WTC11 (cell line): ENCODE data around the gene WSCD1. TPM values are rescaled to one million over a fixed set of nuclear protein-coding genes. Genes with fewer than 3 reads are reported as not detected.

Experiments
- ATAC-seq: fragments of 200-7000 bp; cut with Tn5 transposase; 2 replicates; pipeline ENCODE4 v1.10.0; 2021; ENCODE audit warnings: mild to moderate bottlenecking, moderate library complexity
- CTCF ChIA-PET: fragments of 300-600 bp; sonication (Branson Sonifier 250); formaldehyde crosslinking; loops from one replicate; lab custom pipeline; 2021; ENCODE audit warnings: antibody characterized with exemption; lab: Charles Lee
- POLR2A ChIA-PET: fragments of 350-600 bp; sonication (Branson Sonifier 250); formaldehyde crosslinking; loops from one replicate; lab custom pipeline; 2021; ENCODE audit warnings: antibody characterized with exemption; lab: Charles Lee
- DNase-seq: peaks from one replicate; pipeline ENCODE4 v3.0.0; 2021; ENCODE audit warnings: low spot score
- H3K27ac Mint-ChIP-seq: 2 replicates; pipeline ENCODE4 v1.8.0; 2021; ENCODE audit warnings: mixed read lengths
- H3K27me3 Mint-ChIP-seq: 2 replicates; pipeline ENCODE4 v1.8.0; 2021; ENCODE audit warnings: low read depth, mild to moderate bottlenecking, moderate library complexity, mixed read lengths
- H3K36me3 Mint-ChIP-seq: 2 replicates; pipeline ENCODE4 v1.8.0; 2021; ENCODE audit warnings: mixed read lengths
- H3K4me1 Mint-ChIP-seq: 2 replicates; pipeline ENCODE4 v1.8.0; 2022; ENCODE audit warnings: mixed read lengths
- H3K4me3 Mint-ChIP-seq: 2 replicates; pipeline ENCODE4 v1.8.0; 2021; ENCODE audit warnings: mild to moderate bottlenecking, moderate library complexity, mixed read lengths
- H3K9me3 Mint-ChIP-seq: 2 replicates; pipeline ENCODE4 v1.8.0; 2021; ENCODE audit warnings: mixed read lengths
- ATF2 ChIP-seq: sonication (generic); formaldehyde crosslinking; IDR thresholded peaks from 2 replicates; pipeline ENCODE4 v1.8.1; 2022; ENCODE audit warnings: low read depth, missing genetic modification reagents, borderline replicate concordance
- CREB1 ChIP-seq: sonication (generic); formaldehyde crosslinking; IDR thresholded peaks from 2 replicates; pipeline ENCODE4 v1.8.0; 2023; ENCODE audit warnings: mild to moderate bottlenecking, missing genetic modification reagents
- CTCF ChIP-seq: fragments of 200-600 bp; IDR thresholded peaks from 2 replicates; pipeline ENCODE4 v1.8.0; 2022; ENCODE audit warnings: antibody characterized with exemption
- IRF1 ChIP-seq: sonication (generic); formaldehyde crosslinking; IDR thresholded peaks from 2 replicates; pipeline ENCODE4 v1.8.0; 2023; ENCODE audit warnings: missing genetic modification reagents
- JAZF1 ChIP-seq: fragments of 250-450 bp; sonication (Bioruptor Pico); IDR thresholded peaks from 2 replicates; pipeline ENCODE4 v1.9.0; 2021; ENCODE audit warnings: moderate library complexity, mild to moderate bottlenecking, inconsistent platforms
- NR2C2 ChIP-seq: sonication (generic); formaldehyde crosslinking; IDR thresholded peaks from 2 replicates; pipeline ENCODE4 v1.8.0; 2022; ENCODE audit warnings: mild to moderate bottlenecking, missing genetic modification reagents
- NR3C1 ChIP-seq: sonication (generic); formaldehyde crosslinking; conservative IDR thresholded peaks from 2 replicates; pipeline ENCODE4 v1.8.1; 2023; ENCODE audit warnings: low read depth, mild to moderate bottlenecking, missing genetic modification reagents
- OVOL2 ChIP-seq: fragments of 250-450 bp; sonication (Bioruptor Pico); IDR thresholded peaks from 2 replicates; pipeline ENCODE4 v1.9.0; 2021; ENCODE audit warnings: mild to moderate bottlenecking, borderline replicate concordance
- SMAD3 ChIP-seq: sonication (generic); formaldehyde crosslinking; IDR thresholded peaks from 2 replicates; pipeline ENCODE4 v1.8.0; 2022; ENCODE audit warnings: missing genetic modification reagents, mild to moderate bottlenecking, borderline replicate concordance
- STAT6 ChIP-seq: sonication (generic); formaldehyde crosslinking; conservative IDR thresholded peaks from 2 replicates; pipeline ENCODE4 v1.8.1; 2023; ENCODE audit warnings: mild to moderate bottlenecking, low read depth, missing genetic modification reagents, moderate library complexity
- USF1 ChIP-seq: sonication (generic); formaldehyde crosslinking; IDR thresholded peaks from 2 replicates; pipeline ENCODE4 v1.8.0; 2022; ENCODE audit warnings: mild to moderate bottlenecking, missing genetic modification reagents
- ZNF138 ChIP-seq: sonication (generic); formaldehyde crosslinking; conservative IDR thresholded peaks from 2 replicates; pipeline ENCODE4 v1.8.1; 2022; ENCODE audit warnings: mild to moderate bottlenecking, moderate library complexity, missing genetic modification reagents
- ZNF281 ChIP-seq: sonication (generic); formaldehyde crosslinking; IDR thresholded peaks from 2 replicates; pipeline ENCODE4 v1.8.0; 2023; ENCODE audit warnings: mild to moderate bottlenecking, missing genetic modification reagents
- ZNF396 ChIP-seq: fragments of 250-450 bp; sonication (Bioruptor Pico); IDR thresholded peaks from 2 replicates; pipeline ENCODE4 v1.8.0; 2021; ENCODE audit warnings: mild to moderate bottlenecking, moderate library complexity, borderline replicate concordance
- ZNF425 ChIP-seq: fragments of 250-450 bp; sonication (Bioruptor Pico); conservative IDR thresholded peaks from 2 replicates; pipeline ENCODE4 v1.9.0; 2021; ENCODE audit warnings: mild to moderate bottlenecking
- ZNF512 ChIP-seq: sonication (generic); formaldehyde crosslinking; IDR thresholded peaks from 2 replicates; pipeline ENCODE4 v1.8.1; 2022; ENCODE audit warnings: missing genetic modification reagents, borderline replicate concordance
- total RNA-seq: library from RNA; stranded (reverse); gene quantifications from 3 replicates; pipeline ENCODE4 v1.2.3, GENCODE V29; 2021

WSCD1 gene
- total RNA-seq, 1 experiment from 2014 or later: 57.5 TPM

GRCh38 chr17:6021627-6022026 lies 48.6 kb upstream of the WSCD1 start:
- POLR2A ChIA-PET: no interaction called here
- DNase-seq: no peak
- no peak overlapping the region for H3K27ac Mint-ChIP-seq
- no peak overlapping the region for H3K4me3 Mint-ChIP-seq
- TF ChIP-seq ZNF396 (CRISPR knock-in tag): no peak
- TF ChIP-seq USF1: no peak
- TF ChIP-seq SMAD3: no peak
- no peak for TF ChIP-seq CREB1 (CRISPR knock-in tag)
- no peak for TF ChIP-seq NR3C1 (CRISPR knock-in tag)
- no peaks in the 10 kb centered on the region; the same call in 1 of the 2 replicates for H3K27me3 Mint-ChIP-seq
- H3K36me3 Mint-ChIP-seq: no peaks in the 10 kb centered on the region
- CTCF ChIA-PET: no interaction called here
- H3K9me3 Mint-ChIP-seq: peaks cover 12% of the 10 kb centered on the region
- no peak for ATAC-seq
- H3K4me1 Mint-ChIP-seq: peaks cover 18% of the 10 kb centered on the region

- Mint-ChIP-seq H3K27me3 (no peaks in the 10 kb centered on the region; the same call in 1 of the 2 replicates), H3K4me3 (no peak overlapping the region), H3K9me3 (peaks cover 12% of the 10 kb centered on the region), H3K4me1 (peaks cover 18% of the 10 kb centered on the region), H3K27ac (no peak overlapping the region), H3K36me3 (no peaks in the 10 kb centered on the region)
- CTCF ChIA-PET: interaction anchor here (0.5 to 2.0 kb wide), 2 partner anchors 37 to 229 kb away, joined by 3 to 9 read pairs; no protein-coding TSS in a partner anchor
- TF ChIP-seq JAZF1 (no peak), ZNF138 (CRISPR knock-in tag) (no peak), ZNF425 (CRISPR knock-in tag) (no peak), OVOL2 (CRISPR knock-in tag) (no peak), IRF1 (CRISPR knock-in tag) (no peak), ZNF512 (CRISPR knock-in tag) (no peak)
- POLR2A ChIA-PET: no interaction called here
- DNase-seq (no peak), ATAC-seq (no peak)
Observed at GRCh38 chr17:6023036-6023831, 46.9 kb upstream of the WSCD1 start.

- POLR2A ChIA-PET: no interaction called here
- DNase-seq (no peak), ATAC-seq (no peak)
- CTCF ChIA-PET: interaction anchor here (1.0 to 2.0 kb wide), 2 partner anchors 231 to 388 kb away, joined by 3 to 9 read pairs; no protein-coding TSS in a partner anchor
- peaks cover 12% of the 10 kb centered on the region for H3K9me3 Mint-ChIP-seq
- no peaks in the 10 kb centered on the region; the same call in 1 of the 2 replicates for H3K27me3 Mint-ChIP-seq
- no peak overlapping the region for H3K27ac Mint-ChIP-seq
- peaks cover 12% of the 10 kb centered on the region for H3K4me1 Mint-ChIP-seq
- no peaks in the 10 kb centered on the region for H3K36me3 Mint-ChIP-seq
- no peak overlapping the region for H3K4me3 Mint-ChIP-seq
- TF ChIP-seq ATF2 (no peak), NR2C2 (CRISPR knock-in tag) (no peak), CTCF (no peak), STAT6 (CRISPR knock-in tag) (no peak), ZNF281 (CRISPR knock-in tag) (no peak)
Observed at GRCh38 chr17:6024576-6024975, 45.6 kb upstream of the WSCD1 start.
